ENCODE results near the gene NPDC1.

Gene NPDC1

DNA sequence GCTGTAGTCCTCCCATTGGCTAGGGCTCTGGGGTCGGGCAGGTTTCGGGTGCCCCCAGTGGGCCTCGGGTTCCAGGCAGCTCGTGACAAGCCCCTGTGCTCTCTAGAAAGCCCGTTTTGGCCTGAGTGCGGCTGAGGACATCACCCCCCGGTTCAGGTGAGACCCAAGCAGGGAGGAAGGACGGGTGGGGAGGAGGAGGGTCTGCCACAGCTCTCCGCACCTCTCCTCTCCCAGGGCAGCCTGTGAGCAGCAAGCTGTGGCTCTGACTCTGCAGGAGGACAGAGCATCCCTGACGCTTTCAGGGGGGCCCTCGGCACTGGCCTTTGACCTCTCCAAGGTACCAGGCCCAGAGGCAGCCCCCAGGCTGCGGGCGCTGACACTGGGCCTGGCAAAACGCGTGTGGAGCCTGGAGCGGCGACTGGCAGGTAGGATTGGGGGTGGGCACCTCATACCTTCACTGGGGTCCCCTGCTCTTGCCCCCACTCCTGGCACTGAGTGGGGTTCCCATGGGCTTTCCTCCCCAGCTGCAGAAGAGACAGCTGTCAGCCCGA is 53.1 kb downstream of the NPDC1 start:
- H3K4me3 ChIP-seq (ENCODE audit: low read depth, low read length), result peak overlapping the region; percentile 72
- CTCF ChIA-PET, result interaction anchor here (1.0 to 4.9 kb wide), 6 partner anchors 11 to 74 kb away, joined by 3 to 34 read pairs (median 6); partner anchors contain the start of gene FBXW5
- POLR2A ChIA-PET, result no interaction called here
- TF ChIP-seq CTCF (IDR thresholded peaks at IDR 0.05; ENCODE audit: insufficient read depth, low read length, missing control alignments), result no peak
- DNase-seq (ENCODE audit: low read depth, low spot score), result no peak

GRCh38 chr9:136991993-136992818 is 53.8 kb downstream of the NPDC1 start, which contains the start of gene PAXX:
TSS of gene PAXX (plus strand) at chr9:136992422. CDS start at chr9:136992444, 22 bp downstream.
- H3K4me3 ChIP-seq (ENCODE audit: low read depth, low read length), result peak within 1 kb of the TSS; percentile 72
- TF ChIP-seq CTCF (IDR thresholded peaks at IDR 0.05; ENCODE audit: insufficient read depth, low read length, missing control alignments), result no peak
- no peak for DNase-seq (ENCODE audit: low read depth, low spot score)
- CTCF ChIA-PET, result interaction anchor here (0.6 to 4.9 kb wide), 8 partner anchors 12 to 75 kb away, joined by 3 to 34 read pairs (median 4); partner anchors contain the start of genes FBXW5 and NPDC1
- POLR2A ChIA-PET, result interaction anchor here (0.6 kb wide), 1 partner anchor 21 kb away, joined by 3 read pairs; no protein-coding TSS in a partner anchor

- ChIA-PET POLR2A (no interaction called here), CTCF (interaction anchor here (0.7 to 4.9 kb wide), 2 partner anchors 39 to 42 kb away, joined by 3 to 34 read pairs; no protein-coding TSS in a partner anchor)
- no peak for DNase-seq (ENCODE audit: low read depth, low spot score)
- H3K4me3 ChIP-seq (ENCODE audit: low read depth, low read length), result no peak overlapping the region
- no peak for TF ChIP-seq CTCF (IDR thresholded peaks at IDR 0.05; ENCODE audit: insufficient read depth, low read length, missing control alignments)
Observed at GRCh38 chr9:136990242-136990911, 55.6 kb downstream of the NPDC1 start.
